GM21723 (cell line): ENCODE data around the gene TINAGL1.

Experiments
- ATAC-seq: cut with Tn5 transposase; IDR thresholded peaks from one replicate; pipeline ENCODE4 v1.9.1; 2021; ENCODE audit warnings: mild to moderate bottlenecking, moderate library complexity; ENCODE audit not compliant: unreplicated experiment

The TINAGL1 gene

GRCh38 chr1:31576201-31576669 lies at the start of gene TINAGL1:
Gene TINAGL1 (plus strand): TSS chr1:31576515. CDS start chr1:31577149, 634 bp downstream.
- ATAC-seq, result no peak

GRCh38 chr1:31529999-31530684 lies 46.2 kb upstream of the TINAGL1 start:
- no peak for ATAC-seq

GRCh38 chr1:31531177-31531999 lies 44.9 kb upstream of the TINAGL1 start:
- ATAC-seq, result no peak

- no peak for ATAC-seq
Measured at GRCh38 chr1:31532173-31532572, 44.1 kb upstream of the TINAGL1 start.

GRCh38 chr1:31535561-31535960 lies 40.8 kb upstream of the TINAGL1 start:
- ATAC-seq, result no peak

GRCh38 chr1:31539329-31539728 lies 37.0 kb upstream of the TINAGL1 start:
- no peak for ATAC-seq

GRCh38 chr1:31541194-31541593 lies 35.1 kb upstream of the TINAGL1 start:
- ATAC-seq, result no peak

GRCh38 chr1:31545927-31546540 lies 30.3 kb upstream of the TINAGL1 start:
- no peak for ATAC-seq

GRCh38 chr1:31548534-31548906 lies 27.8 kb upstream of the TINAGL1 start:
- no peak for ATAC-seq

GRCh38 chr1:31548907-31549808 lies 27.2 kb upstream of the TINAGL1 start:
- peak; percentile 84 for ATAC-seq

GRCh38 chr1:31549809-31550620 lies 26.3 kb upstream of the TINAGL1 start:
- peak; percentile 37 for ATAC-seq

- no peak for ATAC-seq
Measured at GRCh38 chr1:31551208-31551607, 25.1 kb upstream of the TINAGL1 start.

- ATAC-seq, result no peak
Measured at GRCh38 chr1:31552489-31552888, 23.8 kb upstream of the TINAGL1 start.

GRCh38 chr1:31556481-31557006 lies 19.8 kb upstream of the TINAGL1 start:
- no peak for ATAC-seq

GRCh38 chr1:31559715-31560114 lies 16.6 kb upstream of the TINAGL1 start:
- no peak for ATAC-seq

- no peak for ATAC-seq
Measured at GRCh38 chr1:31560394-31560793, 15.9 kb upstream of the TINAGL1 start.

GRCh38 chr1:31562707-31563360 lies 13.5 kb upstream of the TINAGL1 start:
- ATAC-seq, result no peak

GRCh38 chr1:31564606-31564989 lies 11.7 kb upstream of the TINAGL1 start:
- ATAC-seq, result no peak

GRCh38 chr1:31567956-31568570 lies 8.3 kb upstream of the TINAGL1 start:
- no peak for ATAC-seq
